PFSK-1 (cell line): ENCODE data around the gene PSMA6.

Experiments used
- POLR2AphosphoS5 ChIP-seq: IDR thresholded peaks from 2 replicates; pipeline ENCODE4 v1.6.1; 2012; ENCODE audit warnings: low read depth, mild to moderate bottlenecking, control low read depth, low read length, moderate library complexity
- SIN3A ChIP-seq: IDR thresholded peaks from 2 replicates; pipeline ENCODE4 v1.6.1; 2012; ENCODE audit warnings: mild to moderate bottlenecking, low read length, moderate library complexity, borderline replicate concordance; ENCODE audit not compliant: insufficient read depth

- TF ChIP-seq POLR2AphosphoS5 (no peak), SIN3A (no peak)
Observed at GRCh38 chr14:35250319-35250718, 41.9 kb upstream of the PSMA6 start.
